Right kidney (tissue), 9 donors: Measurements from ENCODE around the gene MSL1.

Source experiments
- DNase-seq: peaks from one replicate; pipeline ENCODE4 v3.0.0-alpha.2; 2016
- long read RNA-seq, 8 donors: transcript quantifications; one replicate each; lab custom pipeline, GENCODE V29; 2026

MSL1 gene, protein sequence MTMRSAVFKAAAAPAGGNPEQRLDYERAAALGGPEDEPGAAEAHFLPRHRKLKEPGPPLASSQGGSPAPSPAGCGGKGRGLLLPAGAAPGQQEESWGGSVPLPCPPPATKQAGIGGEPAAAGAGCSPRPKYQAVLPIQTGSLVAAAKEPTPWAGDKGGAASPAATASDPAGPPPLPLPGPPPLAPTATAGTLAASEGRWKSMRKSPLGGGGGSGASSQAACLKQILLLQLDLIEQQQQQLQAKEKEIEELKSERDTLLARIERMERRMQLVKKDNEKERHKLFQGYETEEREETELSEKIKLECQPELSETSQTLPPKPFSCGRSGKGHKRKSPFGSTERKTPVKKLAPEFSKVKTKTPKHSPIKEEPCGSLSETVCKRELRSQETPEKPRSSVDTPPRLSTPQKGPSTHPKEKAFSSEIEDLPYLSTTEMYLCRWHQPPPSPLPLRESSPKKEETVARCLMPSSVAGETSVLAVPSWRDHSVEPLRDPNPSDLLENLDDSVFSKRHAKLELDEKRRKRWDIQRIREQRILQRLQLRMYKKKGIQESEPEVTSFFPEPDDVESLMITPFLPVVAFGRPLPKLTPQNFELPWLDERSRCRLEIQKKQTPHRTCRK
- long read RNA-seq, donor 1, full-length matches to known transcripts, result 24 of 24 reads
- long read RNA-seq, donor 1, partial matches to known transcripts, result 0 of 24 reads
- long read RNA-seq, donor 1, other reads (novel, unspliced or antisense), result 0 of 24 reads
- long read RNA-seq, donor 2, partial matches to known transcripts, result 14 of 22 reads
- long read RNA-seq, donor 2, other reads (novel, unspliced or antisense), result 0 of 22 reads
- long read RNA-seq, donor 3, full-length matches to known transcripts, result 20 of 20 reads
- long read RNA-seq, donor 3, partial matches to known transcripts, result 0 of 20 reads
- long read RNA-seq, donor 3, other reads (novel, unspliced or antisense), result 0 of 20 reads
- long read RNA-seq, donor 4, transcript MSL1-203 (3 exons, 2,081 nt), result major isoform, 12 of 16 reads
- long read RNA-seq, donor 4, partial matches to known transcripts, result 0 of 16 reads
- long read RNA-seq, donor 4, other reads (novel, unspliced or antisense), result 0 of 16 reads
- long read RNA-seq, donor 5, full-length matches to known transcripts, result 19 of 19 reads
- long read RNA-seq, donor 5, partial matches to known transcripts, result 0 of 19 reads
- long read RNA-seq, donor 5, other reads (novel, unspliced or antisense), result 0 of 19 reads
- long read RNA-seq, donor 6, full-length matches to known transcripts, result 24 of 48 reads
- long read RNA-seq, donor 6, partial matches to known transcripts, result 24 of 48 reads
- long read RNA-seq, donor 6, other reads (novel, unspliced or antisense), result 0 of 48 reads
- long read RNA-seq, donor 7, result 0 reads
- long read RNA-seq, donor 8, full-length matches to known transcripts, result 22 of 22 reads
- long read RNA-seq, donor 8, partial matches to known transcripts, result 0 of 22 reads
- long read RNA-seq, donor 8, other reads (novel, unspliced or antisense), result 0 of 22 reads

DNA sequence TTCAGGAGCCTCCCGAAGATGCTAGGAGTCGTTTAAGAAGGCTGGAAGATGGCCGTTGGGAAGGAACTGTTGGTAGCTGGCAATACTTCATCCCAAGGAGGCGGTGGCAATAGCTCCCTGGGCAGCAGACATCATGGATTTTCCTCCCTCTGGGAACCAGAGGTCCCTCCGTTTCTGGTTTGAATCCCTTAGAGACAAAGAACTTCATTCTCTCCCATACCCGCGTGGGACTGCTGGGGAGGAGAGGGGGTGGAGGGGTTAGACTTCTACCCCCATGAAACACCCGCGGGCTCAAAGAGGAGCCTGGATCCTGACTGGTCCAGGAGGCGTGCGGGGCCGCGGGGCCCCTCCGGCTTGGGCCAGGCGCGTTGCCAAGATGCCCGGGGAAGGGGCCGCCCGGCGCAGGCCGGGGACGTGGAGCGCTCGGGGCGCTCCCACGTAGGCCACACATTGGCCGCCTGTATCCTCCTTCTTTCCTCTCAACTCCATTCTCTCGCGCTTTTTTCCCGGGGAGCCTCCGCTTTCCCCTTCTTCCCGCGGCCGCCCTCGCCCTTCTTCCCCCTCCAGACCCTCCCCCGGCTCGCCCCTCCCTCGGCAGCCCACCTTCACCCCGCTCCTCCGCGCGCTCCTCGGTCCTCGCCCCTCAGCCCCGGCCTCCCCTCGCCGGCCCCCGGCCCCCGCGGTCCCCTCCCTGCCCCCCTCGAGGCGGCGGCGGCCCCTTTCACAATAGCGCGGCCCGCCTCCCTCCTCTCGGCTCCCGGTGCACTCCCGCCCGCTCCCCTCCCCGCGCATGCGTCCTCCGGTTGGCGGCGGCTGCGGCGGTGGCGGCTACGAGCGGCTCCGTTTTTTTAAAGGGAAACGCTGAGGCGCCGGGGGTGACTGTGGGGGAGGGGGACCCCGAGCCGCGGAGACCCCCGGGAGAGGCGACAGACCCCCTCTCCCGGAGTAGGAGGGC lies at the start of gene MSL1:
TSS of gene MSL1 (plus strand) at position 791 of the 955 bp plus-strand sequence. CDS start 642 bp downstream, outside the sequence.
- peak; percentile 93 for DNase-seq

DNA sequence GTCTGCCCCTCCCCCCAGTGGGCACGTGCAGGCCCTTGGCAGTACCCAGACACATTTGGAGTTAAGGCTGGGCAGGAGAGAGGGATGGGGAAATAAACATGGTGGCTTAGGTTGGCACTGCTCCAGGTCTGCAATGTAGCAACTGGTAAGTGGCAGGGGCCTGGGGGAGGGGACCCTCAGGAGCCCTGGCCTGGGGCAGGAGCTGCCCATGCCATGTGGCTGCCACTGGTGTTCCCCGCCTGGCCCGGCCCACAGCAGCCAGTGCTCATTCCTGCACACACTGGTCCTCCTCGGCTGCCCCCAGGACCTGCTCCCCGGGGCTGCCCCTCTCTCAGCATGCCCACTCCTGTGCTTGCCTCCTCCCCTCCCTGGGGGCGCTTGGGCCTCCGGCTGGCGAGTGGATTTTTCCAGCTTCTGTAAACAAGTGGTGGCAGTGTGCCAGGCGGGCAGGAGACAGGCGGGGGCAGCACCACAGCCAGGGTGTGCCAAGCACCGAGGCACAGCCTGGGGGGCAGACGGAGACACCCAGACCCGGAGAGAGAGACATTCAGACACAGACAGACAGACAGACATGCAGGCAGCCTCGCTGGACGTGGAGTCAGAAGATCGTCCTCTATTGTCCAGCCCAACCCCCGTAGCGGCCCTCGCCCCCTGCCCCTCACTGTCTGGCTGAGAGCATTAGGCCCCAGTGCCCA lies 49.6 kb upstream of the MSL1 start:
- DNase-seq, result peak; percentile 62

DNA sequence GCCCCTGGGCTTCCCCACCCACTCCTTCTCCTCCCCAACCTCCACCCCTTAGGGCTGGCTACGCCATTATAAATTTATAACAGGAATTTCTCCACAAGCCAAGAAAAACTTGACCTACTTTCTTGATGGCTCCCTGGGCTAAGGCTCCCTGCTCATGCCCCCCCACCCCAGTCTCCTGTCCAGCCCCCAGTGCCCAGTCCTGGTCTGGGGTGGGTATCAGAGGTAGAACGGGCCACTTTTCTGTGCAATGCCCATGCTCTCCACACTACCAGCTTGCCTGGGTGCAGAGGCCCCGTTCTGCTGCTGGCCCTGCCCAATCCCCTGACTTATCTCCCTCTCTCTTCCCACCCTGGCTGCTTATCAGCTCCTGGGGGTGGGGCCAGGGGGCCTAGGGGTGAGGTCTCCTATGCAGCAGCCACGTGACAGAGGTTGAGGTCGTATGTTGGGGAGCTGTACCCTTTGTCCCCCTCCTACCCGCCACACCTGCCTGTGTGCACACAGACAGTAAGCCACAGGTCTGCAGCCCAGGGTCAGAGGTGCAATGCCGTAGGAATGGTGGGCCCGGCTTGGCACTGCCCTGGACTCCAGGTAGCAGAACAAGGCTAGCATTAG lies 48.9 kb upstream of the MSL1 start:
- no peak for DNase-seq

DNA sequence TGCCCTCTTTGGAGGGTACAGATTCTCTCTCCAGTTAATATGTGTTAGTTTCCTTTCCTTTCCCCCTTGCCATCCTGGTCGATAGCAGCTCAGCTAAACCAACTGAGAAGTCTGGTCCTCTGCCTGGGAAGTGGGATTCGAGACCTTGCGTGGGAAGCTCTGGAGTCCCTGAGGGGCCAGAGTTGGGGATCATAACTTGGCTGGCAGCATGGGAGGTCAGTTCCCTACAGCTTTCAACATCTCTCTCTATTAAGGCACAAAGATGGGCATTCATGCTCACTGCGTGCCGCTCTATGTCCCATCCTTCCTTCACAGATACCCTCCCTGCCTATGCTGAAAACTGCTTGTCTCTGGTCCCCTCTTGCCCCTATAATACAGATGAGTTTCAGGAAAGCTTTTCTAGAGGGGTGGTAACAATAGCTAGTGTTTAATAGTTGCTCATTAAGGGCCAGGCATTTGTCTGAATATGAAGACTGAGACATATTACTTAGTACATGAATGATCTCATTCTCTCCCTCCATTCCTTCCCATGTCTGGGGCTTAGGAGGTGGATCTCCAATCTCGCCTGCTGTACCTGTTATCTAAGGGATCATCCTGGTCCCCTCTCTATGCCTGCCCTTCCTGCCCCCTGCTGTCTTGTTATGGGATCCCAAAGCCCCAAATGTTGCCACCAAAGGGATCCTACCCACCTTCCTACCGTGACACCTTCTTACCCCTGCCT lies 48.2 kb upstream of the MSL1 start:
- DNase-seq, result no peak

DNA sequence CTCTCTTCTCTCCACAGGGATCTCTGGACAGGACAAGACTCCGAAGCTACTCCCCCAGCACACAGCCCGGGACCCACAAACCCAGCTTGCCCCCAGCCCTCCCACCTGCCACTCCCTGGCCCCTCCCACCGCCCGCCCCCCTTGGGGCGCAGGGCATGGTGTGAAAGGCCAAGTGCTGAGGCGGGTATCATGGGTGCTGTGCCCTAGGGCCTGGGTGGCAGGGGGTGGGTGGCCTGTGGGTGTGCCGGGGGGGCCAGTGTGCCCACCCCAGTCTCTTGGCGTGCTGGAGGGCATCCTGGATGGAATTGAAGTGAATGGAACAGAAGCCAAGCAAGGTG lies 47.6 kb upstream of the MSL1 start:
- no peak for DNase-seq

DNA sequence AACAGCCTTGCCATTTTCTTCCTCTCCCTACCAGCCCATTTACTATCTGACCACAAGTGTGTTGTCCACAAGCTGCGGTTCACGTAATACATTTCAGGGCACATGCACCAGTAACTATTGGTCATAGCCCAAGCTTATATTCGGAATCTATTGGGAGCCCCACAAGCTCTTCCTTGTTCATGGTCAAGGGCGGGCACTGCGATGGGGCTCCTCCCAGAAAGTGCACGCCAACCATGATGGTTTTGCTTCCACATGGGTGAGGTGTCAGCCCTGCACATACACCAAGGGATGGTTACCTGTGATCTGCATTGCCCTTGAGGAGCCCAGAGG lies 46.9 kb upstream of the MSL1 start:
- DNase-seq, result no peak

DNA sequence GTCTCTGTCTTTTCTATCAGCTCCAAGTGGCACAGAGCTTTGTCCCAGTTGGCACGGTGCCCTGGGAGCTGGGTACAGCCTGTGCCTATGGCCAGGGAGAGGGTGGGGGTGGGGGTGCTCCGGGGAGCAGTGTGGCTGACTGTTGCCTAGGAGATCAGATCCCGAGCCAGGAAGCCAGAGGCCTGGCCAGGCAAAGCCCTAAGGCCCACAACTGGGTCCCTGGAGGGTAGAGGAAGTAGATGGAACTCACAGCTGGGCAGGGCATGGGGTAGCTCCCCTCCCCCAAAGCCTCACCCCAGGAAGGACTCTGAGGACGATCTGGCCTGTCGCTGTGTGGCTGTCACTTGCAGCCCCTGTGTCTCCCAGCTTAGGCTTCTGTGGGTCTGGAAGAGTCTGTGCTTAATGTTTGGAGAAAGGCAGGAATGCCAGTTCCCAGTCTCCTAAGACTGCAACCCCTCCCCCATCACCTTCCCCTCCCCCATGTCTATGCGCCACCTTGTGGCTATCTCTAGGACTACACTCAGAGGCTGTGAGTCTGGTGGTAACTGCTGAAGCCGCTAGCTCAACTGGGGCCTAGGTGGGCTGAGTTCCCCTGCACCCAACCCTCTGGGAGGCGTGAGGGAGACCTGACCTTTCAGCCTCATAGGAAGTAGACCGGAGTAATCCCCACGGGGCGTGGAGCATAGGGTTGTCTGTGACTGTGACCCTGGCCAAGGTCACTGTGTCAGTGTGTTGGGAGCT lies 46.4 kb upstream of the MSL1 start:
- peak; percentile 73 for DNase-seq

DNA sequence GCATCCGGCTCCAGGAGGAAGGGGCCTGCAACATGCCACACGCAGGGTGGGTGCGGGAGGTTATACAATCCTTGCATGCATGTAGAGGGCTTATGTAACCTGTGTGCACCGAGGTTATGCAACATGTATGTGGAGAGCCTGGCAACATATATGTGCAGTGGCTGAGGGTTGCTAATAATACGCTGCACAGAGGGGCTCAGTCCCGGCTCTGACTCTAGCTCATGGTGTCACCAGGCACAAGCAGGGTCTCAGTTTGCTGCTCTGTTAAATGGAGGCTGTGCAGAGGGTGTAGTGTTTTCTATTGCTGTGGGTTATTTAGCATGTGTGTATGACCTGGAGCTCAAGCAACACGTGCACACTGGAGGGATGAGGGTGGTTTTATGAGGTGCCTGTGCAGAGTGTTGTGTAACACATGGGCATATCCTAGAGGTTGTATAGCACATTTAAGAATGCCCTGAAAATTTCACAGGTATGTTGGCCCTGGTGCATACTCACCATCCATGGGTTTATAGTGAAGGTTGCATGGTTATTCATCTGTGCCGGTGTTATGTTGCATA lies 45.8 kb upstream of the MSL1 start:
- no peak for DNase-seq

DNA sequence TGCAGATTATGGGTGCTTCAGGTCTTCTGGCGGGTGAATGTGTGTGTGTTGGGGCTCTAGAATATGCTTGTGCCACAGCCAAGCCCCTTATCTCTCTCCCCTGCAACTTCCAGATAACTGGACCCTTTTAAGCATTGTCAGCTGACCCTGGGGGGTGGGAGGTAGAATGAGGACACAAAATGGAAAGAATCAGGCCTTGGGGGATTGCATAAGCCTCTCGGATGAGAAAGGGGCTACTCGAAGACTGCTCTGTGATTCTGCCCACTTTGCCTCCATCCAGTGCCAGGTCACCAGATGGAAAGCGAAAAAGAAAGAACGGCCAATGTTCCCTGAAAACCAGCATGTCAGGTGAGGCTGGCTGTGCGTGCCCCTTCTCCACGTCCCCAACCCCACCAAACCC lies 45.2 kb upstream of the MSL1 start:
- no peak for DNase-seq

DNA sequence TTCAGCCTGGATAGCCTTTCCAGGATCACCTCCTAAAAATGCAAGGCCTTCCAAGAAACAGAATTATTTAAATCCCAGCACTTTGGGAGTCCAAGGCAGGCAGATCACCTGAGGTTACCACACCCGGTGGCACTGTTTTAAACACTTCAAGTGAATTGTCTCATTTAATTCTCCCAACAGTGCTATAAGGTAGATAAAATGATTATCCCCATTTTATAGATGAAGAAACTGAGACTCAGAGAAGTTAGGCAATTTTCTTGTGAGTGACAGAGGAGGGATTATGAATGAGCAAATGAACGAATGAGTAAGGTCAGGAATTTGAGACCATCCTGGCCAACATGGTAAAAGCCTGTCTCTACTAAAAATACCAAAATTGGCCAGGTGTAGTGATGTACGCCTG lies 42.2 kb upstream of the MSL1 start:
- no peak for DNase-seq

DNA sequence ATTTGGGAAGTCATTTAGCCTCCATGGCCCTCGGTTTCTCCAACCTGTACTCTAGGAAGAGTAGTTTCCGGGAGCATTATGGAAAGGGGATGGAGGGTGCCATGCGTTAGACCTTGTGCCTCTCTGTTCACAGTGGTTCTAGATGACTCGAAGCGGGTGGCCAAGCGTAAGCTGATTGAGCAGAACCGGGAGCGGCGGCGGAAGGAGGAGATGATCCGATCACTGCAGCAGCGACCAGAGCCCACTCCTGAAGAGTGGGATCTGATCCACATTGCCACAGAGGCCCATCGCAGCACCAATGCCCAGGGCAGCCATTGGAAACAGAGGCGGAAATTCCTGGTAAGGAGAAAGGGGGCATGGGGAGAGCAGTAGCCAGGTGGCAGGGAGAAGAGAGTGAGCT lies 37.3 kb upstream of the MSL1 start:
- DNase-seq, result no peak

DNA sequence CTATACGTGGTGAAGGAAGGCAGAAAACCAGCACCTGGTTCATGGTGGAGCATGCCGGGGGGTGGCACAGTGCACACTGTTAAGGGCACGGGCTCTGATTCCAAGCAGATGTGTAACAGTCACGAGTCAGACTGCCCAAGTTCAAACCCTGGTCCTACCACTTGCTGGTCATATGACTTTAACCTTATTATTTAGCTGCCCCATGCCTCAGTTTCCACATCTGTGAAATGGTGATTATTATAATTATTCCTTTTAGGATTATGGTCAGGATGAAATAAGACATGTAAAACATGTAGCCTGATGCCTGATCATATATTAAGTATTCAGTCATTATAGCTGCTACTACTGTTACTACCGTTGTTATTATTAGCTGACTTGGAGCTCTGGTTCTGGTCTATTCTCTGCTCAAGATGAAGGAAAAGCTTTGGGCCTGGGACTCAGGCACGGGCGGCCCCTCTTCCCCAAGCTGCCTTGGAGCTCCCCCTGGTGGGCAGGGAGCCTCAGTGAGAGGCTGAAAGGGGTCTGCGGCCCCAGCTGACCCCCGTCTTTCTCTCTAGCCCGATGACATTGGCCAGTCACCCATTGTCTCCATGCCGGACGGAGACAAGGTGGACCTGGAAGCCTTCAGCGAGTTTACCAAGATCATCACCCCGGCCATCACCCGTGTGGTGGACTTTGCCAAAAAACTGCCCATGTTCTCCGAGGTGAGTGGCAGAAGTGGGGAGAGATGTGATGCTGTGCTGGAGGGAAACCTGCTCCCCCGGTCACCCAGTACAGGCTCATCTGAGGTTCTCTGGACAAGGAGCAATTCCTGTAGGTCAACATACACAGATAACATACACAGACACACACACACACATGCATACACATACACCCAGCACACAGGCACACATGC lies 35.4 kb upstream of the MSL1 start:
- no peak for DNase-seq

DNA sequence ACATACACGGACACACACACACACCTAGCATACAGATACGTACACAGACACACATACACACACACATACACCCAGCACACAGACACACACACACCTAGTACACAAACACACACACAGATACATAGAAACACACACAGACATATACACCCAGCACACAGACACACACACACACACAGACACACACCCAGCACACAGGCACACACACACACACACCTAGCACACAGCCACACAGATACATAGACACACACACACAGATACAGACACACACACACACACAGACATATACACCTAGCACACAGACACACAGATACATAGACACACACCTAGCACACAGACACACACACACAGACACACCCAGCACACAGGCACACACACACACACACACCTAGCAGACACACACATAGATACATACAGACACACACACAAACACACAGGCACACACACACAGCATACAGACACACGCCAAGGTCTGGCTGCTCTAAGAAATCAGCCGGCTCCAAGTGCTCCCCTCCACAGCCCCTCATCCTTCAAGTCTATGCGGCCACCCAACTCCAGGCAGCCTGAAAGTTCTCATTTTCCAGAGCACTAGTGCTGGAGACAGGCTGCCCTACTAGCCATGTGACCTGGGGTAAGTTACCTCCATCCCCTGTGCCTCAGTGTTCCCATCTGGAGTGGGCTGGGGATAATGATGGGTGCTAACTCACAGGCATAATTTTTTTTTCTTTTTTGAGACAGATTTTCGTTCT lies 34.5 kb upstream of the MSL1 start:
- no peak for DNase-seq

DNA sequence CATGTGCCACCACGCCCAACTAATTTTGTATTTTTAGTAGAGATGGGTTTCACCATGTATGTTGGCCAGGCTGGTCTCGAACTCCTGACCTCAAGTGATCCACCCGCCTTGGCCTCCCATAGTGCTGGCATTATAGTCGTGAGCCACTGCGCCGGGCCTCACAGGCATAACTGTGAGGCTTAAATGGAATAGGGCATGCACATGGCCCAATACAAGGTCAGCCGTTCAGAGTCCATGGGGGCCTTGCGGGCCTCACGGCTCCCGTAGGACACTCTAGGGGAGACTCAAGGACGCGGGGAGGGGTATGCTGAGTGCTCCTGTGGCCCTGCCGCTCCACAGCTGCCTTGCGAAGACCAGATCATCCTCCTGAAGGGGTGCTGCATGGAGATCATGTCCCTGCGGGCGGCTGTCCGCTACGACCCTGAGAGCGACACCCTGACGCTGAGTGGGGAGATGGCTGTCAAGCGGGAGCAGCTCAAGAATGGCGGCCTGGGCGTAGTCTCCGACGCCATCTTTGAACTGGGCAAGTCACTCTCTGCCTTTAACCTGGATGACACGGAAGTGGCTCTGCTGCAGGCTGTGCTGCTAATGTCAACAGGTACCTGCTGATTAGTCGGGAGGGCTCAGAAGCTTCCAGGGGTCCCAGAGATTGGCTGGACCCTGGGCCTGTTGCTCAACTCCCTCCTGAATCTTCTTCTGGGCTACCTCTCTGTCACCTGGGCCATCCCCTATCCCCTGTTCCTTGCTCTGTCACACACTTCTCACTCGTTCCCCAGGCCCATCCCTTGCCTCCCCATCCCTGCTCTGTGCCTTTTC lies 33.7 kb upstream of the MSL1 start:
- DNase-seq, result no peak

DNA sequence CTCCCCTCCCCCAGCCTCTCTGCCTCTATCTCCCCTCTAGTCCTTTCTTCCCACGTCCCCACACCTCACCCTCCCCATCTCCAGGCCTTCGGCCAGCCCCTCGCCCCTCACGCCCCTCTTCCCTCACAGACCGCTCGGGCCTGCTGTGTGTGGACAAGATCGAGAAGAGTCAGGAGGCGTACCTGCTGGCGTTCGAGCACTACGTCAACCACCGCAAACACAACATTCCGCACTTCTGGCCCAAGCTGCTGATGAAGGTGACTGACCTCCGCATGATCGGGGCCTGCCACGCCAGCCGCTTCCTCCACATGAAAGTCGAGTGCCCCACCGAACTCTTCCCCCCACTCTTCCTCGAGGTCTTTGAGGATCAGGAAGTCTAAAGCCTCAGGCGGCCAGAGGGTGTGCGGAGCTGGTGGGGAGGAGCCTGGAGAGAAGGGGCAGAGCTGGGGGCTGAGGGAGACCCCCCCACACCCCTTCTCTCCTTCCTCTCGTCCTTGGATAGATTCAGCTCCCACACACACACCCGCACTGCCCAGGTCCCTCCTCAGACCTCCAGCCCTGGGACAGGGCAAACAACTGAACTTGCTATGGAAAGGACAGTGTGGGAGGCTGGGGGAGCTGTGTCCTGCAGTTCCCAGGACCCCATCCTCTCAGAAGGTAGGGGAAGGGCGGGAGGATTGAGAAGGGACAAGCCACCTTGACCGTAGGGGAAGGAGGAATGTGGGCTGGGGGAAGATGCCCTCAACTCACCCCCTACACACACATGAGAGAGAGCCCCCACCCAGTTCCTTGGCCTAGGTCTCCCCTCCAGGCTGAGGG lies 32.5 kb upstream of the MSL1 start:
- DNase-seq, result peak; percentile 56
